ENCODE results near the gene PITPNM1. TPM values are rescaled to one million over a fixed set of nuclear protein-coding genes. Genes with fewer than 3 reads are reported as not detected.

Gene PITPNM1
- total and polyA plus RNA-seq, 2 experiments from 2014 or later, result 10.8 to 30.7 TPM

DNA sequence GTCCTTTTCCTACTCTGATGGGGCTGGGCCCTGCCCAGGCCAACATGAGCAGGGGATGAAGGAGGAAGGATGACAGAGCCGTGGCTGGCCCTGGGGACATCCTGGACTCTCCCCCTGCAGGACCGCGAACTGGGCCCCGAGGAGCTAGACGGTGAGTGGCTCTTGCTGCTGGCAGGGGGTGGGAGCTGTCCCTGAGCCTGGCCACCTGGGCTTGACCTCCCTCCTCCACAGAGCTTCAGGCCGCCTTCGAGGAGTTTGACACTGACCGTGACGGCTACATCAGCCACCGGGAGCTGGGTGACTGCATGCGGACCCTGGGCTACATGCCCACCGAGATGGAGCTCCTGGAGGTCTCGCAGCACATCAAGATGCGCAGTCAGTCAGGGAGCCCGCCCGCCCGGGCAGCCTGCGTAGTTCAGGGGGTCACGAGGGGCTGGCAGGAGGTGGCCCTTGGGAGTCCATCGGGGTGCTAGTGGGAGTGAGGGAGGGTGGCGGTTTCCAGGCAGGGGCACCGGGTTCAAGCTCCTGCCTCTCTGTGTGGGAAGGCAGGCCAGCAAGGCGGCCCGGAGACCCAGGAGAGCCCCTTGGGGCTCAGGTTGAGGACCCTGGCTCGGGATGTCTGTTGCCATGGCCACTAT lies 49.0 kb downstream of the PITPNM1 start:
- Histone ChIP-seq H3K36me3 (ENCODE audit: low read depth) (no peaks in the 10 kb centered on the region), H3K9me2 (ENCODE audit: insufficient read depth) (no peaks in the 10 kb centered on the region), H3K27me3 (replicated peaks; ENCODE audit: insufficient read depth) (no peaks in the 10 kb centered on the region), H3K79me2 (ENCODE audit: insufficient read depth) (no peaks in the 10 kb centered on the region), H3K4me1 (ENCODE audit: insufficient read depth) (no peaks in the 10 kb centered on the region), H3K9me3 (ENCODE audit: low read depth) (no peaks in the 10 kb centered on the region), H3K4me3 (no peak overlapping the region), H3F3A (ENCODE audit: insufficient read depth) (no peaks in the 10 kb centered on the region), H3K9ac (no peak overlapping the region), H3K27ac (no peak overlapping the region), H2AFZ (no peak overlapping the region), H4K20me1 (ENCODE audit: insufficient read depth) (no peaks in the 10 kb centered on the region), H3K4me2 (ENCODE audit: unreplicated experiment) (no peak overlapping the region)
- in situ Hi-C loops (cut with MboI), result no loop called here
- TF ChIP-seq EZH2phosphoT487 (IDR thresholded peaks at IDR 0.05; ENCODE audit: insufficient read depth, low read depth), result no peak
- no peak for TF ChIP-seq EZH2 (IDR thresholded peaks at IDR 0.05; ENCODE audit: insufficient read depth, poor library complexity, severe bottlenecking)
- no peak for DNase-seq
- 72 to 76% methylated on average over 23 of the region's 25 CpGs for WGBS, 2 experiments (ENCODE audit: low coverage in 1 of 2, low lambda C conversion rate in 2 of 2, missing lambda C conversion rate in 2 of 2)

DNA sequence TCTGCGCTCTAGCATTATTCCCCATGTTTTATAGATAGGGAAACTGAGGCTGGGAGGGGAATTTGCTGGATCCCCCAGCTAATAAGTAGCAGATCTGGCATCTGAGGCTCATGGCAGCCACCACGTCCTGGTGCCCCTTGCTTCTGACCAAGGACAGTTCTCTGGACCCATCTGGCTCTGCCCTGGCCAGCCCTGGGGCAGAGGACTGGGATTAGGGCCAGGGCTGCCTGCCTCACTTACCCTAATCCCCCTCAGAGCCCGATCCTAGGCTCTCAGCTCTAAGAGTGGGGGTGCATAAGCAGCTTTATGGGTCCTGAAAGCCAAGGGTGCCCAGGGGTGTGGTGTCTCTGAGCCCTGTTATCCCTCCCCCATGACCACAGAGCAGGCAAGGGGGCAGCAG lies 50.1 kb downstream of the PITPNM1 start, which contains the start of gene CABP4:
CABP4 (plus strand) TSS at position 301 of the 400 bp plus-strand sequence; CDS start at position 371, 70 bp downstream.
- no peaks in the 10 kb centered on the region for H3K27me3 ChIP-seq (replicated peaks; ENCODE audit: insufficient read depth)
- no peaks in the 10 kb centered on the region for H4K20me1 ChIP-seq (ENCODE audit: insufficient read depth)
- H3K27ac ChIP-seq, result no peak within 1 kb of the TSS
- no peaks in the 10 kb centered on the region for H3K36me3 ChIP-seq (ENCODE audit: low read depth)
- H3K9me2 ChIP-seq (ENCODE audit: insufficient read depth), result no peaks in the 10 kb centered on the region
- H3K4me3 ChIP-seq, result no peak within 1 kb of the TSS
- no peak within 1 kb of the TSS for H2AFZ ChIP-seq
- H3K79me2 ChIP-seq (ENCODE audit: insufficient read depth), result no peaks in the 10 kb centered on the region
- no peaks in the 10 kb centered on the region for H3K9me3 ChIP-seq (ENCODE audit: low read depth)
- WGBS, 2 experiments (ENCODE audit: low coverage in 1 of 2, low lambda C conversion rate in 2 of 2, missing lambda C conversion rate in 2 of 2), result 61 to 71% methylated on average over 3 of the region's 3 CpGs
- in situ Hi-C loops (cut with MboI), result no loop called here
- no peak for DNase-seq
- H3K4me2 ChIP-seq (ENCODE audit: unreplicated experiment), result no peak within 1 kb of the TSS
- H3K9ac ChIP-seq, result no peak within 1 kb of the TSS
- no peaks in the 10 kb centered on the region for H3K4me1 ChIP-seq (ENCODE audit: insufficient read depth)
- H3F3A ChIP-seq (ENCODE audit: insufficient read depth), result no peaks in the 10 kb centered on the region
- TF ChIP-seq EZH2phosphoT487 (IDR thresholded peaks at IDR 0.05; ENCODE audit: insufficient read depth, low read depth) (no peak), EZH2 (IDR thresholded peaks at IDR 0.05; ENCODE audit: insufficient read depth, poor library complexity, severe bottlenecking) (no peak)

DNA sequence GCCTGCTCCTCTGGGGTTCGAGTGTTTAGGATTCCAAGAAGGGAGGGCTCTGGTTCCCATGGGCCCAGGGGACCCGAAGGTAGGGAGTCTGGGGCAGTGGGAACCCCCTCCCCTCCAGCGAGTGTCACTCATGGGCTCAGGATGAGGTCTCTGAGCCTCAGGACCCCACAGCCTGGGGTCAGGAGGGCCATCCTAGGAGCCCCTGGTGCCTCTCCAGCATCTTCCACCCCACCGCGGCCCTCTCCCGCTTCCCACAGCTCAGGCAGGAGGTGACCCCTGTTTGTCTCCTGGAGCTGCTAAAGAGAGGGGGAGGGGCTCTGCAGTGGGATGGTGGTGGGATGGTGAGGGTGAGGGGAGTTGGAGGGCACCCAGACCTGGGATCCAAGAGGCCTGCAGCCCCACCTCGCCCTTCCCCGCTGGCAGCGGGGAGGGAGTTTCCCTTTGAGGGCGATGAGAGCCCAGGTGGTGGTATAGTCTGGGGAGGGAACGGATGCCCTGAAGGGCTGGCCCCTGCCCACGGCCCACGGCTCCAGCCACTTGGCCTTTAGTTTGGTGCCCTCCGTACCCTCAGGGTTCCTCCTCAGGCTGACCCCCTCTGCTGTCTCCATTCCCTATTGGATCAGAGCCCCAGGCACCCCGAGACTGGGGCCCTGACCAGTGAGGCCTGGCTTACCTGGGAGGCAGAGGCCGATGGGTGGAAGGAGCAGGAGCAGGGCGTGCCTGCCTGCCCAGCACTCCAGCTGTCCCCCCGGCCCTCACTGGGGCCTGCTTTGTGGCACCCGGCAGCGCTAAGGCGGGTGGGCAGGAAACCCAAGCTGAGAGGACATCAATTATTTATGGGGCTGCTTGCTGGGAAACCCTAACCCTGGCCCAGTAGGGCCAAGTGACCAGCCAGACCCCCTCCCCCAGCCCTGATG lies 51.1 kb downstream of the PITPNM1 start:
- Histone ChIP-seq H3K27ac (no peak overlapping the region), H3K4me1 (ENCODE audit: insufficient read depth) (no peaks in the 10 kb centered on the region), H4K20me1 (ENCODE audit: insufficient read depth) (no peaks in the 10 kb centered on the region), H3K36me3 (ENCODE audit: low read depth) (no peaks in the 10 kb centered on the region), H3F3A (ENCODE audit: insufficient read depth) (no peaks in the 10 kb centered on the region), H3K27me3 (replicated peaks; ENCODE audit: insufficient read depth) (no peaks in the 10 kb centered on the region), H3K9me3 (ENCODE audit: low read depth) (no peaks in the 10 kb centered on the region), H2AFZ (no peak overlapping the region), H3K9ac (no peak overlapping the region), H3K4me3 (no peak overlapping the region), H3K9me2 (ENCODE audit: insufficient read depth) (no peaks in the 10 kb centered on the region), H3K4me2 (ENCODE audit: unreplicated experiment) (no peak overlapping the region), H3K79me2 (ENCODE audit: insufficient read depth) (no peaks in the 10 kb centered on the region)
- WGBS, 2 experiments (ENCODE audit: low coverage in 1 of 2, low lambda C conversion rate in 2 of 2, missing lambda C conversion rate in 2 of 2), result 70 to 71% methylated on average over 18 to 21 of the region's 21 CpGs
- TF ChIP-seq EZH2 (IDR thresholded peaks at IDR 0.05; ENCODE audit: insufficient read depth, poor library complexity, severe bottlenecking), result no peak
- no peak for TF ChIP-seq EZH2phosphoT487 (IDR thresholded peaks at IDR 0.05; ENCODE audit: insufficient read depth, low read depth)
- in situ Hi-C loops (cut with MboI), result no loop called here
- no peak for DNase-seq

DNA sequence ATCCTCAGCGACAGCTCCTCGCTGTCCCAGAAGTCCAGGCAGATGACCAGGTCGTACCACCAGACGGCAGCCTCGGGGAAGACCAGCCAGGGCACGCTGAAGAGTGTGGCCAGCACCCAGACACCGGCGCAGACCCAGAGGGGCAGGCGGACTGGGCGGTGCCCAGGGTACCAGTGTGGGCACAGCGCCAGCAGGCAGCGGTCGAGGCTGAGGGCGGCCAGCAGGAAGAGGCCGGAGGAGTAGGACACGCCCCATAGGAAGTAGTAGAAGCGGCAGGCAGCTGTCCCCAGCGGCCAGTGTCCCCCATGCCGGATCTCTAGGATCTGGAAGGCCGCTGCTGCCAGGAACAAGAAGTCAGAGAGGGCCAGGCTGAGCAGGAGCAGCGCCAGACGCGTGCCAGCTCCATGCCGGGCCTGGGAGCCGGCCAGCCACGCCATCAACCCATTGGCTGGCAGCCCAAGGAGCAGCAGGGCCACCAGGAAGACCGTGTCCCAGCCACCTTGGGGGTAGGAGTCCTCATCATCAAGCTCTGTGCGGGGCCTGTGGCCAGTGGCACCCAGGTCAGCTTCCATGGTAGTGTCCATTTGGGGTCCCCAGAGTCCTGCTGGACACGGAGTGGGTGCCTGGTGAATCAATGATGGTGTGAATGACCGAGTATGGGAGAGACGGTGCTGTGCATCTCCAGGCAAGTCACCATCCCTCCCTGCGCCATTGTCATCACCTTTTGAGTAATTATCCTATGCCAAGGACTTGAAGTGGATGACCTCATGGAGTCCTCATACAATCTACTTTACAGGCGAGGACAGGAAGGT lies 52.8 kb downstream of the PITPNM1 start, which contains the start of gene GPR152:
GPR152 (minus strand) TSS at position 589 of the 812 bp plus-strand sequence; CDS start at position 584, 5 bp downstream.
- WGBS, 2 experiments (ENCODE audit: low coverage in 1 of 2, low lambda C conversion rate in 2 of 2, missing lambda C conversion rate in 2 of 2), result 79 to 81% methylated on average over 33 of the region's 33 CpGs

More for the DNA sequence above, 52.8 kb downstream of the PITPNM1 start, which contains the start of gene GPR152:
- Histone ChIP-seq H3K79me2 (ENCODE audit: insufficient read depth) (no peaks in the 10 kb centered on the region), H4K20me1 (ENCODE audit: insufficient read depth) (no peaks in the 10 kb centered on the region), H3K27ac (no peak within 1 kb of the TSS), H3K4me3 (no peak within 1 kb of the TSS), H3K4me1 (ENCODE audit: insufficient read depth) (no peaks in the 10 kb centered on the region), H3K4me2 (ENCODE audit: unreplicated experiment) (no peak within 1 kb of the TSS), H2AFZ (no peak within 1 kb of the TSS), H3K27me3 (replicated peaks; ENCODE audit: insufficient read depth) (no peaks in the 10 kb centered on the region), H3K36me3 (ENCODE audit: low read depth) (no peaks in the 10 kb centered on the region), H3K9me2 (ENCODE audit: insufficient read depth) (no peaks in the 10 kb centered on the region), H3F3A (ENCODE audit: insufficient read depth) (no peaks in the 10 kb centered on the region), H3K9me3 (ENCODE audit: low read depth) (no peaks in the 10 kb centered on the region), H3K9ac (no peak within 1 kb of the TSS)
- no peak for TF ChIP-seq EZH2phosphoT487 (IDR thresholded peaks at IDR 0.05; ENCODE audit: insufficient read depth, low read depth)
- DNase-seq, result no peak
- in situ Hi-C loops (cut with MboI), result no loop called here
